Esophagus muscularis mucosa (tissue), 3 donors: ENCODE results near the gene EML3.

ENCODE experiments used
- CTCF ChIP-seq, 3 experiments: fragments of 200-600 bp in 2 of 3; fragments of 450-650 bp in 1 of 3; sonication (generic) in 2 of 3; IDR thresholded peaks; one replicate each; pipeline ENCODE4 v1.5.1; 2017 to 2019; ENCODE audit warnings: antibody characterized with exemption in 3 of 3, mild to moderate bottlenecking in 2 of 3, moderate library complexity in 1 of 3
- EP300 ChIP-seq: sonication (generic); formaldehyde crosslinking; IDR thresholded peaks from one replicate; pipeline ENCODE4 v1.6.1; 2017; ENCODE audit warnings: antibody characterized with exemption

- TF ChIP-seq CTCF (IDR thresholded peaks at IDR 0.05) = no peak
- TF ChIP-seq EP300 = no peak
Measured at GRCh38 chr11:62573006-62573591, 39.5 kb downstream of the EML3 start.
